A549 (cell line): ENCODE measurements around the gene BCAT1. TPM values are rescaled to one million over a fixed set of nuclear protein-coding genes. Genes with fewer than 3 reads are reported as not detected.
"Not testable (repeated sequence)": the region's sequence is repeated elsewhere in the genome, so short reads cannot be mapped to it uniquely, and the experiment has no call there.

Source experiments
- ATAC-seq, 2 experiments: fragments of 200-7000 bp in 1 of 2; fragments of >200 bp in 1 of 2; cut with Nextera tagmentation in 1 of 2; cut with Tn5 transposase in 1 of 2; 3 replicates each; pipeline versions ENCODE4 v1.8.0 to v1.9.1; 2018 to 2020; ENCODE audit warnings: mild to moderate bottlenecking in 1 of 2, moderate library complexity in 1 of 2
- CTCF ChIA-PET: fragments of 300-600 bp; sonication (Branson Sonifier 250); formaldehyde crosslinking; extraction: SDS; loops from one replicate; lab custom pipeline; 2021; ENCODE audit warnings: antibody characterized with exemption, inconsistent platforms; lab: Yijun Ruan, JAX
- POLR2A ChIA-PET: fragments of 350-600 bp; formaldehyde crosslinking; extraction: SDS; loops from one replicate; lab custom pipeline; 2021; ENCODE audit warnings: antibody characterized with exemption, inconsistent platforms; lab: Yijun Ruan, JAX
- DNase-seq, 2 experiments: peaks; one replicate each; pipeline versions ENCODE4 v3.0.0 to v3.0.0-alpha.2; 2011 to 2016; ENCODE audit warnings: low read depth in 1 of 2, low spot score in 1 of 2
- FAIRE-seq: peaks from 2 replicates; lab custom pipeline; 2011; peaks lifted over from hg19 to GRCh38; lab: Jason Lieb, UNC
- H3K27ac ChIP-seq, 2 experiments: fragments of >200 bp; sonication (Bioruptor Twin); formaldehyde crosslinking; 3 replicates each; pipeline ENCODE4 v1.5.1; 2016 to 2017
- H3K4me1 ChIP-seq: fragments of >200 bp; sonication (Bioruptor Twin); formaldehyde crosslinking; 3 replicates; pipeline ENCODE4 v1.6.1; 2016
- H3K4me2 ChIP-seq: fragments of >200 bp; sonication (Bioruptor Twin); formaldehyde crosslinking; 3 replicates; pipeline ENCODE4 v1.6.1; 2016
- H3K4me3 ChIP-seq: fragments of >200 bp; sonication (Bioruptor Twin); formaldehyde crosslinking; 3 replicates; pipeline ENCODE4 v1.5.1; 2016
- H3K9me3 ChIP-seq: fragments of >200 bp; sonication (Bioruptor Twin); formaldehyde crosslinking; 3 replicates; pipeline ENCODE4 v1.6.1; 2016
- CBX2 ChIP-seq: fragments of 200-600 bp; sonication (generic); IDR thresholded peaks from 2 replicates; pipeline ENCODE4 v1.6.1; 2016; ENCODE audit warnings: low read depth, mild to moderate bottlenecking, borderline replicate concordance
- CBX8 ChIP-seq: fragments of 200-600 bp; sonication (generic); IDR thresholded peaks from 2 replicates; pipeline ENCODE4 v1.6.1; 2016
- CTCF ChIP-seq: fragments of >200 bp; sonication (Bioruptor Twin); formaldehyde crosslinking; IDR thresholded peaks from 3 replicates; pipeline ENCODE4 v1.5.1; 2016
- EHMT2 ChIP-seq: fragments of 200-600 bp; sonication (generic); IDR thresholded peaks from 2 replicates; pipeline ENCODE4 v1.6.1; 2016; ENCODE audit warnings: antibody characterized with exemption, low read depth, mild to moderate bottlenecking, moderate library complexity
- ESRRA ChIP-seq: fragments of 150-350 bp; IDR thresholded peaks from 2 replicates; pipeline ENCODE4 v1.6.1; 2014; ENCODE audit warnings: mild to moderate bottlenecking, low read length, borderline replicate concordance
- FOSB ChIP-seq: fragments of 250-450 bp; sonication (Bioruptor Pico); IDR thresholded peaks from 2 replicates; pipeline ENCODE4 v1.5.0; 2020; ENCODE audit warnings: mild to moderate bottlenecking, moderate library complexity
- HOXB13 ChIP-seq: fragments of 250-450 bp; sonication (Bioruptor Pico); IDR thresholded peaks from 2 replicates; pipeline ENCODE4 v1.5.0; 2020; ENCODE audit warnings: low read depth, mild to moderate bottlenecking, moderate library complexity
- HOXB5 ChIP-seq: fragments of 250-450 bp; sonication (Bioruptor Pico); IDR thresholded peaks from 2 replicates; pipeline ENCODE4 v1.5.0; 2020; ENCODE audit warnings: mild to moderate bottlenecking, moderate library complexity
- JUN ChIP-seq, 2 experiments: fragments of >200 bp; sonication (Bioruptor Twin); formaldehyde crosslinking; IDR thresholded peaks; 2 replicates in 1 of 2; 3 replicates in 1 of 2; pipeline ENCODE4 v1.6.1; 2016 to 2017
- NR3C1 ChIP-seq: fragments of >200 bp; sonication (Bioruptor Twin); formaldehyde crosslinking; IDR thresholded peaks from 3 replicates; pipeline ENCODE4 v1.6.1; 2017
- PBX3 ChIP-seq: IDR thresholded peaks from 2 replicates; pipeline ENCODE4 v1.6.1; 2012
- POLR2AphosphoS2 ChIP-seq: conservative IDR thresholded peaks from 2 replicates; pipeline ENCODE4 v1.6.1; 2012; ENCODE audit warnings: low read length, improper control_type of control experiment, inconsistent platforms
- RARB ChIP-seq: fragments of 250-450 bp; sonication (Bioruptor Pico); IDR thresholded peaks from 2 replicates; pipeline ENCODE4 v1.8.0; 2021; ENCODE audit warnings: mild to moderate bottlenecking, moderate library complexity
- TFCP2L1 ChIP-seq: fragments of 250-450 bp; sonication (Bioruptor Pico); IDR thresholded peaks from 2 replicates; pipeline ENCODE4 v1.5.0; 2021; ENCODE audit warnings: mild to moderate bottlenecking
- ZFP36 ChIP-seq: fragments of 450-650 bp; IDR thresholded peaks from 2 replicates; pipeline ENCODE4 v1.6.1; 2014; ENCODE audit warnings: borderline replicate concordance; ENCODE audit not compliant: partially characterized antibody
- WGBS: methylation state at CpG from one replicate; pipeline ENCODE4 v1.1.6; 2017; ENCODE audit errors: missing lambda C conversion rate; 5-methylcytosine and 5-hydroxymethylcytosine counted together
- polyA plus RNA-seq, 4 experiments: library from polyadenylated mRNA; depleted of rRNA in 3 of 4; stranded (reverse); fragments of >200 nt; fragmentation: RNase III in 1 of 4; extraction: RNeasy Plus Mini Kit Qiagen cat#74134 plus additional on column Dnase treatment in 1 of 4; gene quantifications; 2 replicates in 3 of 4; 3 replicates in 1 of 4; pipeline ENCODE4 v1.2.3, GENCODE V29; 2011 to 2017
- TF ChIP-seq, protein P1 (sequence below): IDR thresholded peaks from 2 replicates; pipeline ENCODE4 v1.6.1; 2012; ENCODE audit warnings: low read depth, borderline replicate concordance
- TF ChIP-seq, protein P2 (sequence below): fragments of 150-350 bp; IDR thresholded peaks from 2 replicates; pipeline ENCODE4 v1.6.1; 2014; ENCODE audit warnings: low read depth, mild to moderate bottlenecking, low read length

The BCAT1 gene
- polyA plus RNA-seq, 2 of the 4 experiments (the other 2 are of a cell fraction), result 10.5 to 14.6 TPM

DNA sequence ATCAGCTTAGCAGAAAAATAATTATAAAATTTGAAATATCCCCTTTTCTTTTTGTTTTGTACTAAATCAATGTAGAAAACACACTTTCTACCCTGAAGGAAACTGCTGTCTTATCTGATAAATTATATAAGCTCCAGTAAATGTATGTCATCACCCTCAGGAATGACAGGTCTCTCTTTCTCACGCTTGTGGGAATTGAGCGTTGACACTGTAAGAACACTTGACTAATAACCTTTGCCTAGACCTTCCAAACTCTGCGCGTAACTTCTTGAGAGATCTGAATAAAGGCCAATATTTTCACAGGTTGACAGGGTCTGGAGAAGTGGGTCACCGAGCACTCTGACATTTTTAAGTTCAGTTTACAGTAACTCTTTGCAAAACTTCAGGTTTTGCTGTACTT is 138.5 kb downstream of the BCAT1 start:
- POLR2A ChIA-PET, result no interaction called here

GRCh38 chr12:24809306-24809705 is 139.6 kb downstream of the BCAT1 start:
- POLR2A ChIA-PET, result not testable (repeated sequence)
- WGBS, result 89% methylated on average over 1 of the region's 1 CpG

More for the DNA sequence above, 138.5 kb downstream of the BCAT1 start:
- Histone ChIP-seq H3K4me3 (no peak overlapping the region), H3K4me2 (no peak overlapping the region), H3K4me1 (no peaks in the 10 kb centered on the region), H3K27ac (no peak overlapping the region), H3K9me3 (no peaks in the 10 kb centered on the region)
- CTCF ChIA-PET, result no interaction called here
- FAIRE-seq, result no peak
- no peak for ATAC-seq
- no peak for TF ChIP-seq FOSB (CRISPR knock-in tag)
- TF ChIP-seq ESRRA, result no peak
- no peak for TF ChIP-seq TFCP2L1 (CRISPR knock-in tag)
- no peak for TF ChIP-seq HOXB13 (CRISPR knock-in tag)
- TF ChIP-seq RARB (CRISPR knock-in tag), result no peak
- no peak for TF ChIP-seq PBX3
- TF ChIP-seq, protein P1, sequence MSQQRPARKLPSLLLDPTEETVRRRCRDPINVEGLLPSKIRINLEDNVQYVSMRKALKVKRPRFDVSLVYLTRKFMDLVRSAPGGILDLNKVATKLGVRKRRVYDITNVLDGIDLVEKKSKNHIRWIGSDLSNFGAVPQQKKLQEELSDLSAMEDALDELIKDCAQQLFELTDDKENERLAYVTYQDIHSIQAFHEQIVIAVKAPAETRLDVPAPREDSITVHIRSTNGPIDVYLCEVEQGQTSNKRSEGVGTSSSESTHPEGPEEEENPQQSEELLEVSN, result no peak
- no peak for TF ChIP-seq CBX8
- WGBS, result 60% methylated on average over 5 of the region's 5 CpGs
- DNase-seq, result no peak

DNA sequence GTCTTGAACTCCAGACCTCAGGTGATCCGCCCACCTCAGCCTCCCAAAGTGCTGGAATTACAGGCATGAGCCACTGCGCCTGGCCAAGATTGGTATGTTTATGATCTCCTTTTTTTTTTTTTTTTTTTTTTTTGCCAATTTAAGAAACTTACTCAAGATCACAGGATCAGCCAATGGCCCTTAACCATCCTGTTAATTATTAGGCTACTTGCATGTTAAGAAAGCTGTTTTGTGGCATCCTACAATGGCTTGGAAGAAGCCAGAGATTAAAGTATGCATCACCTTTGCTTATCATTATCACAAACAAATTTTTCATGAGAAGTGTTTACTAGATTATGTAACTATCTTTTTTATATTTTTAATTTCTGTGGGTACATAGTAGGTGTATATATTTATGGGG is 140.2 kb downstream of the BCAT1 start:
- FAIRE-seq (no peak), ATAC-seq (no peak), DNase-seq (no peak)
- no peak overlapping the region for H3K4me2 ChIP-seq
- no peak overlapping the region for H3K27ac ChIP-seq
- H3K9me3 ChIP-seq, result no peaks in the 10 kb centered on the region
- no peaks in the 10 kb centered on the region for H3K4me1 ChIP-seq
- no peak overlapping the region for H3K4me3 ChIP-seq
- WGBS, result 43% methylated on average over 2 of the region's 2 CpGs
- CTCF ChIA-PET, result interaction anchor here (0.7 kb wide), 1 partner anchor 1640 kb away, joined by 4 read pairs; no protein-coding TSS in a partner anchor
- TF ChIP-seq JUN (IDR thresholded peaks at IDR 0.05) (no peak), HOXB5 (no peak), ZFP36 (no peak), POLR2AphosphoS2 (no peak), NR3C1 (no peak), CBX2 (no peak), CTCF (no peak), EHMT2 (no peak), TFCP2L1 (CRISPR knock-in tag) (no peak)
- TF ChIP-seq, protein P2, sequence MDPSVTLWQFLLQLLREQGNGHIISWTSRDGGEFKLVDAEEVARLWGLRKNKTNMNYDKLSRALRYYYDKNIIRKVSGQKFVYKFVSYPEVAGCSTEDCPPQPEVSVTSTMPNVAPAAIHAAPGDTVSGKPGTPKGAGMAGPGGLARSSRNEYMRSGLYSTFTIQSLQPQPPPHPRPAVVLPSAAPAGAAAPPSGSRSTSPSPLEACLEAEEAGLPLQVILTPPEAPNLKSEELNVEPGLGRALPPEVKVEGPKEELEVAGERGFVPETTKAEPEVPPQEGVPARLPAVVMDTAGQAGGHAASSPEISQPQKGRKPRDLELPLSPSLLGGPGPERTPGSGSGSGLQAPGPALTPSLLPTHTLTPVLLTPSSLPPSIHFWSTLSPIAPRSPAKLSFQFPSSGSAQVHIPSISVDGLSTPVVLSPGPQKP, result no peak
- POLR2A ChIA-PET, result no interaction called here

More at GRCh38 chr12:24809306-24809705, 139.6 kb downstream of the BCAT1 start:
- not testable (repeated sequence) for DNase-seq, FAIRE-seq, ATAC-seq, H3K9me3 ChIP-seq, H3K27ac ChIP-seq, H3K4me2 ChIP-seq, H3K4me1 ChIP-seq, H3K4me3 ChIP-seq
- CTCF ChIA-PET, result interaction anchor here (0.7 kb wide), 1 partner anchor 1641 kb away, joined by 4 read pairs; no protein-coding TSS in a partner anchor
